Nephron (organoid): ENCODE results near the gene CDKN2B-AS1.

Experiments
- H3K27ac Mint-ChIP-seq, 3 experiments: 2 replicates each; pipeline ENCODE4 v1.8.0; 2020; ENCODE audit warnings: mixed read lengths in 3 of 3, mild to moderate bottlenecking in 2 of 3, moderate library complexity in 1 of 3
- H3K27me3 Mint-ChIP-seq: 2 replicates; pipeline ENCODE4 v1.8.0; 2021; ENCODE audit warnings: low read depth, mild to moderate bottlenecking, moderate library complexity, mixed read lengths
- H3K36me3 Mint-ChIP-seq: 2 replicates; pipeline ENCODE4 v1.8.0; 2020; ENCODE audit warnings: low read depth, mixed read lengths
- H3K4me1 Mint-ChIP-seq: 2 replicates; pipeline ENCODE4 v1.8.0; 2020; ENCODE audit warnings: mixed read lengths
- H3K4me3 Mint-ChIP-seq, 3 experiments: 2 replicates each; pipeline ENCODE4 v1.8.0; 2020; ENCODE audit warnings: mild to moderate bottlenecking in 3 of 3, mixed read lengths in 3 of 3, moderate library complexity in 2 of 3
- H3K9me3 Mint-ChIP-seq: 2 replicates; pipeline ENCODE4 v1.8.0; 2020; ENCODE audit warnings: mixed read lengths
- CTCF ChIP-seq, 3 experiments: fragments of 200-600 bp; sonication (generic); IDR thresholded peaks; one replicate each; pipeline ENCODE4 v1.5.0; 2021; ENCODE audit warnings: antibody characterized with exemption in 3 of 3; ENCODE audit not compliant: unreplicated experiment in 3 of 3

The CDKN2B-AS1 gene

GRCh38 chr9:21974722-21975409 is 19.7 kb upstream of the CDKN2B-AS1 start:
- Mint-ChIP-seq H3K4me1 (peaks cover 6% of the 10 kb centered on the region), H3K36me3 (no peaks in the 10 kb centered on the region), H3K27ac (no peak overlapping the region), H3K27me3 (peaks cover 100% of the 10 kb centered on the region), H3K4me3 (peak overlapping the region; percentile 61 to 77 (median 72)), H3K9me3 (peaks cover 4% of the 10 kb centered on the region)
- no peak for TF ChIP-seq CTCF (IDR thresholded peaks at IDR 0.05; ENCODE audit: unreplicated experiment in 3 of 3)

- Mint-ChIP-seq H3K36me3 (no peaks in the 10 kb centered on the region), H3K4me1 (peaks cover 6% of the 10 kb centered on the region), H3K9me3 (peaks cover 2% of the 10 kb centered on the region), H3K4me3 (no peak overlapping the region), H3K27ac (no peak overlapping the region), H3K27me3 (peaks cover 99% of the 10 kb centered on the region)
- no peak for TF ChIP-seq CTCF (IDR thresholded peaks at IDR 0.05; ENCODE audit: unreplicated experiment in 3 of 3)
Observed at GRCh38 chr9:21976334-21976875, 18.2 kb upstream of the CDKN2B-AS1 start.

- H3K27me3 Mint-ChIP-seq: peaks cover 99% of the 10 kb centered on the region
- H3K27ac Mint-ChIP-seq: no peak overlapping the region
- no peaks in the 10 kb centered on the region for H3K9me3 Mint-ChIP-seq
- H3K4me3 Mint-ChIP-seq: no peak overlapping the region
- H3K4me1 Mint-ChIP-seq: no peaks in the 10 kb centered on the region
- no peak for TF ChIP-seq CTCF (IDR thresholded peaks at IDR 0.05; ENCODE audit: unreplicated experiment in 3 of 3)
- H3K36me3 Mint-ChIP-seq: no peaks in the 10 kb centered on the region
Observed at GRCh38 chr9:21982391-21982790, 12.2 kb upstream of the CDKN2B-AS1 start.

GRCh38 chr9:21982861-21983560 is 11.6 kb upstream of the CDKN2B-AS1 start:
- Mint-ChIP-seq H3K4me3 (no peak overlapping the region), H3K36me3 (no peaks in the 10 kb centered on the region), H3K27me3 (peaks cover 98% of the 10 kb centered on the region), H3K9me3 (no peaks in the 10 kb centered on the region), H3K27ac (no peak overlapping the region), H3K4me1 (no peaks in the 10 kb centered on the region)
- no peak for TF ChIP-seq CTCF (IDR thresholded peaks at IDR 0.05; ENCODE audit: unreplicated experiment in 3 of 3)

- no peaks in the 10 kb centered on the region for H3K4me1 Mint-ChIP-seq
- peaks cover 98% of the 10 kb centered on the region for H3K27me3 Mint-ChIP-seq
- TF ChIP-seq CTCF (IDR thresholded peaks at IDR 0.05; ENCODE audit: unreplicated experiment in 3 of 3): no peak
- H3K9me3 Mint-ChIP-seq: no peaks in the 10 kb centered on the region
- H3K4me3 Mint-ChIP-seq: no peak overlapping the region
- H3K27ac Mint-ChIP-seq: no peak overlapping the region
- no peaks in the 10 kb centered on the region for H3K36me3 Mint-ChIP-seq
Observed at GRCh38 chr9:21983561-21983935, 11.0 kb upstream of the CDKN2B-AS1 start.
